GM23338 (cell line): ENCODE measurements around the gene NEK10. TPM values are rescaled to one million over a fixed set of nuclear protein-coding genes. Genes with fewer than 3 reads are reported as not detected.

Source experiments
- ATAC-seq: fragments of 200-7000 bp; cut with Tn5 transposase; 3 replicates; pipeline ENCODE4 v1.9.1; 2020
- DNase-seq: peaks from one replicate; pipeline ENCODE4 v3.0.0-alpha.2; 2015; ENCODE audit warnings: low spot score
- H2AFZ ChIP-seq: fragments of 200-600 bp; sonication (generic); 2 replicates; pipeline ENCODE4 v1.8.0; 2016; ENCODE audit warnings: antibody characterized with exemption, mild to moderate bottlenecking, moderate library complexity
- H3F3A ChIP-seq: fragments of 200-600 bp; sonication (generic); replicated peaks from 2 replicates; pipeline ENCODE4 v1.8.0; 2017; ENCODE audit warnings: antibody characterized with exemption, mixed run types, low read depth
- H3K27ac ChIP-seq: fragments of 200-600 bp; sonication (generic); 2 replicates; pipeline ENCODE4 v1.6.1; 2016; ENCODE audit warnings: low read depth
- H3K27me3 ChIP-seq: fragments of 200-600 bp; sonication (generic); 2 replicates; pipeline ENCODE4 v1.8.0; 2016; ENCODE audit warnings: mild to moderate bottlenecking, mixed run types, moderate library complexity; ENCODE audit not compliant: insufficient read depth
- H3K36me3 ChIP-seq: fragments of 200-600 bp; sonication (generic); 2 replicates; pipeline ENCODE4 v1.8.0; 2016; ENCODE audit warnings: mild to moderate bottlenecking; ENCODE audit not compliant: insufficient read depth
- H3K4me1 ChIP-seq: fragments of 200-600 bp; sonication (generic); 2 replicates; pipeline ENCODE4 v1.8.0; 2016; ENCODE audit warnings: mild to moderate bottlenecking, moderate library complexity; ENCODE audit not compliant: insufficient read depth
- H3K4me2 ChIP-seq: fragments of 200-600 bp; sonication (generic); 2 replicates; pipeline ENCODE4 v1.7.1; 2017; ENCODE audit warnings: mixed run types
- H3K4me3 ChIP-seq: fragments of 200-600 bp; sonication (generic); 2 replicates; pipeline ENCODE4 v1.6.1; 2016; ENCODE audit warnings: mixed run types
- H3K79me2 ChIP-seq: fragments of 200-600 bp; sonication (generic); replicated peaks from 2 replicates; pipeline ENCODE4 v1.8.0; 2017; ENCODE audit warnings: mild to moderate bottlenecking; ENCODE audit not compliant: insufficient read depth
- H3K9me2 ChIP-seq: fragments of 200-600 bp; sonication (generic); 2 replicates; pipeline ENCODE4 v1.8.0; 2017; ENCODE audit not compliant: insufficient read depth
- H4K20me1 ChIP-seq: fragments of 200-600 bp; sonication (generic); replicated peaks from 2 replicates; pipeline ENCODE4 v1.8.0; 2017; ENCODE audit warnings: mild to moderate bottlenecking; ENCODE audit not compliant: insufficient read depth
- H3K27ac Mint-ChIP-seq: 2 replicates; pipeline ENCODE4 v1.8.0; 2020; ENCODE audit warnings: inconsistent platforms, mild to moderate bottlenecking, moderate library complexity, mixed read lengths
- H3K27me3 Mint-ChIP-seq: 3 replicates; pipeline ENCODE4 v1.8.0; 2022; ENCODE audit warnings: low read depth, mild to moderate bottlenecking, moderate library complexity, mixed read lengths, inconsistent platforms; ENCODE audit not compliant: insufficient read depth, poor library complexity
- H3K36me3 Mint-ChIP-seq: 3 replicates; pipeline ENCODE4 v1.8.0; 2021; ENCODE audit warnings: low read depth, mild to moderate bottlenecking, inconsistent platforms, moderate library complexity, mixed read lengths
- H3K4me1 Mint-ChIP-seq: 3 replicates; pipeline ENCODE4 v1.8.0; 2020; ENCODE audit warnings: mild to moderate bottlenecking, inconsistent platforms, mixed read lengths
- H3K4me3 Mint-ChIP-seq: 3 replicates; pipeline ENCODE4 v1.8.0; 2021; ENCODE audit warnings: moderate library complexity, mild to moderate bottlenecking, inconsistent platforms, mixed read lengths
- H3K9me3 Mint-ChIP-seq: 3 replicates; pipeline ENCODE4 v1.8.0; 2020; ENCODE audit warnings: moderate library complexity, mild to moderate bottlenecking, inconsistent platforms, mixed read lengths
- CREB1 ChIP-seq: fragments of 250-450 bp; sonication (Bioruptor Pico); IDR thresholded peaks from 2 replicates; pipeline ENCODE4 v1.5.0; 2020; ENCODE audit warnings: low read depth, mild to moderate bottlenecking, moderate library complexity
- CTCF ChIP-seq, 2 experiments: fragments of 200-600 bp in 1 of 2; sonication (generic) in 1 of 2; conservative IDR thresholded peaks; 2 replicates each; pipeline versions ENCODE4 v1.5.1 to v1.6.1; 2016 to 2017; ENCODE audit warnings: antibody characterized with exemption in 2 of 2, low read depth in 2 of 2, mild to moderate bottlenecking in 2 of 2, moderate library complexity in 1 of 2
- ETS1 ChIP-seq: IDR thresholded peaks from 2 replicates; pipeline ENCODE4 v1.6.1; 2016; ENCODE audit warnings: antibody characterized with exemption
- EZH2 ChIP-seq: fragments of 200-600 bp; sonication (generic); IDR thresholded peaks from one replicate; pipeline ENCODE4 v1.8.0; 2017; ENCODE audit warnings: antibody characterized with exemption, mild to moderate bottlenecking, low read depth; ENCODE audit not compliant: unreplicated experiment
- EZH2phosphoT487 ChIP-seq: fragments of 200-600 bp; sonication (generic); IDR thresholded peaks from one replicate; pipeline ENCODE4 v1.8.1; 2018; ENCODE audit warnings: antibody characterized with exemption; ENCODE audit not compliant: unreplicated experiment
- JUNB ChIP-seq: IDR thresholded peaks from one replicate; pipeline ENCODE4 v1.6.1; 2016; ENCODE audit warnings: antibody characterized with exemption; ENCODE audit not compliant: unreplicated experiment
- NANOG ChIP-seq: IDR thresholded peaks from 2 replicates; pipeline ENCODE4 v1.6.1; 2016; ENCODE audit warnings: antibody characterized with exemption, borderline replicate concordance
- POLR2AphosphoS5 ChIP-seq: IDR thresholded peaks from 2 replicates; pipeline ENCODE4 v1.6.1; 2016; ENCODE audit warnings: antibody characterized with exemption, low read depth
- REST ChIP-seq: IDR thresholded peaks from one replicate; pipeline ENCODE4 v1.6.1; 2018; ENCODE audit warnings: antibody characterized with exemption; ENCODE audit not compliant: unreplicated experiment
- ZNF114 ChIP-seq: fragments of 250-450 bp; sonication (Bioruptor Pico); IDR thresholded peaks from 2 replicates; pipeline ENCODE4 v1.5.0; 2020; ENCODE audit warnings: mild to moderate bottlenecking, moderate library complexity
- ZNF331 ChIP-seq: fragments of 250-450 bp; sonication (Bioruptor Pico); IDR thresholded peaks from 2 replicates; pipeline ENCODE4 v1.5.0; 2020; ENCODE audit warnings: low read depth, mild to moderate bottlenecking, moderate library complexity
- ZNF462 ChIP-seq: fragments of 250-450 bp; sonication (Bioruptor Pico); IDR thresholded peaks from 2 replicates; pipeline ENCODE4 v1.5.0; 2020; ENCODE audit warnings: mild to moderate bottlenecking, moderate library complexity
- polyA plus RNA-seq: library from polyadenylated mRNA; unstranded; fragments of >200 nt; fragmentation: Nextera tagmentation; extraction: Ambion mirVana; gene quantifications from 2 replicates; pipeline ENCODE4 v1.2.1, GENCODE V29; 2016
- total RNA-seq: library from RNA; depleted of rRNA; stranded (reverse); fragments of >200 nt; shearing (Covaris generic); gene quantifications from 2 replicates; pipeline ENCODE4 v1.2.3, GENCODE V29; 2014

Gene NEK10
- total and polyA plus RNA-seq, 2 experiments from 2014 or later: 0.55 to 2.0 TPM

GRCh38 chr3:27186013-27186412 lies 183.2 kb downstream of the NEK10 start (continued):
- no peak for TF ChIP-seq ZNF462 (CRISPR knock-in tag)
- TF ChIP-seq CREB1 (CRISPR knock-in tag): no peak
- no peak for TF ChIP-seq ZNF331 (CRISPR knock-in tag)
- no peak for TF ChIP-seq JUNB
- TF ChIP-seq ETS1: no peak
- no peak for TF ChIP-seq EZH2

GRCh38 chr3:27185231-27185989 lies 183.8 kb downstream of the NEK10 start:
- H3K27me3 ChIP-seq: no peaks in the 10 kb centered on the region
- no peaks in the 10 kb centered on the region for H3K4me1 Mint-ChIP-seq
- H3K79me2 ChIP-seq: no peaks in the 10 kb centered on the region
- H3K4me1 ChIP-seq: no peaks in the 10 kb centered on the region
- H3K4me2 ChIP-seq: no peak overlapping the region
- no peaks in the 10 kb centered on the region for H3K9me2 ChIP-seq
- no peaks in the 10 kb centered on the region for H3K36me3 ChIP-seq
- no peaks in the 10 kb centered on the region for H3K36me3 Mint-ChIP-seq
- no peak overlapping the region for H3K4me3 ChIP-seq
- DNase-seq (peak; percentile 18), ATAC-seq (no peak)
- no peak overlapping the region for H3K27ac Mint-ChIP-seq
- H3K9me3 Mint-ChIP-seq: no peaks in the 10 kb centered on the region
- H4K20me1 ChIP-seq: no peaks in the 10 kb centered on the region
- H3F3A ChIP-seq: no peaks in the 10 kb centered on the region
- no peaks in the 10 kb centered on the region for H3K27me3 Mint-ChIP-seq
- H2AFZ ChIP-seq: no peak overlapping the region
- no peak overlapping the region for H3K4me3 Mint-ChIP-seq
- H3K27ac ChIP-seq: no peak overlapping the region
- TF ChIP-seq ZNF114 (CRISPR knock-in tag) (no peak), NANOG (no peak), JUNB (no peak), CREB1 (CRISPR knock-in tag) (no peak), EZH2phosphoT487 (no peak), POLR2AphosphoS5 (no peak), EZH2 (no peak), REST (no peak), CTCF (conservative IDR thresholded peaks at IDR 0.05; ENCODE audit: low read depth in 2 of 2) (no peak)
